GM12872 (cell line): Measurements from ENCODE around the gene PTPRN2.

Experiments
- CTCF ChIP-seq: IDR thresholded peaks from 3 replicates; pipeline ENCODE4 v1.5.1; 2011; ENCODE audit warnings: low read depth, mild to moderate bottlenecking, low read length, moderate library complexity; ENCODE audit not compliant: insufficient read depth

PTPRN2 gene

GRCh38 chr7:158160199-158160598 lies 427.4 kb downstream of the PTPRN2 start:
- TF ChIP-seq CTCF = no peak

- no peak for TF ChIP-seq CTCF
These were observed 430.2 kb downstream of the PTPRN2 start for GRCh38 chr7:158157460-158157859.

- no peak for TF ChIP-seq CTCF
These were observed 437.4 kb downstream of the PTPRN2 start for GRCh38 chr7:158150234-158150633.

GRCh38 chr7:158145370-158145769 lies 442.3 kb downstream of the PTPRN2 start:
- no peak for TF ChIP-seq CTCF

GRCh38 chr7:158143196-158144120 lies 444.2 kb downstream of the PTPRN2 start:
- TF ChIP-seq CTCF = no peak

- TF ChIP-seq CTCF = no peak
These were observed 445.0 kb downstream of the PTPRN2 start for GRCh38 chr7:158142657-158143056.

GRCh38 chr7:158141806-158142518 lies 445.7 kb downstream of the PTPRN2 start:
- no peak for TF ChIP-seq CTCF
